Adrenal gland (tissue), 12 donors: ENCODE measurements around the gene AHRR. TPM values are rescaled to one million over a fixed set of nuclear protein-coding genes. Genes with fewer than 3 reads are reported as not detected.
"Not testable (repeated sequence)": the region's sequence is repeated elsewhere in the genome, so short reads cannot be mapped to it uniquely, and the experiment has no call there.

Experiments used
- DNase-seq, 7 donors: peaks; one replicate each; pipeline ENCODE4 v3.0.0-alpha.2; 2019 to 2020
- H3K27ac ChIP-seq, 5 donors: fragments of 200-600 bp; sonication (generic) in 4 of 5; 1 replicate in 3 of 5; 2 replicates in 2 of 5; pipeline versions ENCODE4 v1.5.1 to v1.8.0; 2016 to 2020; ENCODE audit warnings: mild to moderate bottlenecking in 1 of 5
- H3K27me3 ChIP-seq: fragments of 200-600 bp; 2 replicates; pipeline ENCODE4 v1.8.0; 2021
- H3K36me3 ChIP-seq, 2 donors: fragments of 200-600 bp; replicated peaks in 1 of 2; 1 replicate in 1 of 2; 2 replicates in 1 of 2; pipeline versions ENCODE4 v1.5.1 to v1.8.0; 2018 to 2022
- H3K4me1 ChIP-seq, 2 donors: fragments of 200-600 bp; replicated peaks in 1 of 2; 1 replicate in 1 of 2; 2 replicates in 1 of 2; pipeline versions ENCODE4 v1.5.1 to v1.8.0; 2018 to 2021
- H3K4me3 ChIP-seq, 4 donors: fragments of 200-600 bp; sonication (generic) in 3 of 4; one replicate each; pipeline ENCODE4 v1.5.1; 2016 to 2018
- H3K9me3 ChIP-seq, 3 donors: fragments of 200-600 bp; sonication (generic) in 1 of 3; replicated peaks in 1 of 3; 1 replicate in 2 of 3; 2 replicates in 1 of 3; pipeline versions ENCODE4 v1.5.1 to v1.8.0; 2016 to 2021
- CTCF ChIP-seq, 6 experiments: fragments of 450-650 bp in 4 of 6; fragments of 200-600 bp in 2 of 6; sonication (generic) in 1 of 6; IDR thresholded peaks; 1 replicate in 5 of 6; 2 replicates in 1 of 6; pipeline versions ENCODE4 v1.5.1 to v1.8.0; 2016 to 2021; ENCODE audit warnings: antibody characterized with exemption in 6 of 6, mild to moderate bottlenecking in 2 of 6, moderate library complexity in 1 of 6
- POLR2A ChIP-seq, 2 donors: fragments of 450-650 bp; IDR thresholded peaks; one replicate each; pipeline ENCODE4 v1.6.1; 2017; ENCODE audit warnings: antibody characterized with exemption in 2 of 2, mild to moderate bottlenecking in 2 of 2, moderate library complexity in 1 of 2
- WGBS, 4 donors: extraction: QIAGEN DNeasy Blood & Tissue Kit in 2 of 4; methylation state at CpG; one replicate each; pipeline versions ENCODE4 v1.1.5 to v1.1.7; 2013 to 2017; 5-methylcytosine and 5-hydroxymethylcytosine counted together
- intact Hi-C, 2 donors: fragments of 100-400 bp; cut with DNase I; formaldehyde crosslinking; loops; one replicate each; pipeline versions ENCODE4 v1.14.1 to v1.15.0; 2022 to 2023
- polyA plus RNA-seq, 3 donors: library from polyadenylated mRNA; stranded (reverse); fragments of 200-250 nt in 2 of 3; fragments of 350-450 nt in 1 of 3; fragmentation: Illumina TruSeq in 1 of 3; extraction: RNeasy Lipid Tissue Mini Kit (QIAGEN cat#74804) in 1 of 3; gene quantifications; one replicate each; pipeline ENCODE4 v1.2.3, GENCODE V29; 2013 to 2014
- total RNA-seq, 9 donors: library from RNA; depleted of rRNA in 4 of 9; stranded (reverse); fragments of >200 nt in 4 of 9; fragments of 120-200 nt in 1 of 9; fragmentation: NEBNext Ultra II Directional in 1 of 9; extraction: Animal tissue kit (Norgen Biotek cat#: 25700) in 1 of 9; gene quantifications; one replicate each; pipeline versions ENCODE4 v1.1.0 to v1.2.4, GENCODE V29; 2013 to 2023
- donor health status: healthy with polysubstance abuse.
- donor health status: Bipolar disorder and iron deficiency.
- donor health status: DM: yes; HTN: yes; CAD: no.
- donor health status: DM: no; HTN: no; CAD: no.
- donor health status: DM: no; HTN: no; CAD: no.
- donor health status: DM: yes; HTN: yes; CAD: no.

The AHRR gene
- total and polyA plus RNA-seq, 12 donors, result 0.17 to 3.6 (median 0.99) TPM

GRCh38 chr5:414991-415927 is 93.7 kb downstream of the AHRR start:
- TF ChIP-seq POLR2A (IDR thresholded peaks at IDR 0.05), result peak in 1 of 2 donors; percentile 27
- peaks cover 8 to 13% of the 10 kb centered on the region in 2 donors for H3K4me1 ChIP-seq
- peak in 2 of 7 donors; percentile 45 to 87 for DNase-seq
- intact Hi-C loops, H3K4me3 ChIP-seq, H3K9me3 ChIP-seq, H3K27me3 ChIP-seq, H3K36me3 ChIP-seq: not testable (repeated sequence)
- peak overlapping the region in 3 of 5 donors; percentile 61 to 93 (median 61) for H3K27ac ChIP-seq
- 37 to 82% (median 64%) methylated on average over 3 to 42 of the region's 42 CpGs for WGBS, 4 donors

- Histone ChIP-seq H3K4me1 (peaks cover 8 to 13% of the 10 kb centered on the region in 2 donors), H3K27me3 (no peaks in the 10 kb centered on the region), H3K36me3 (no peaks in the 10 kb centered on the region), H3K27ac (peak overlapping the region in 3 of 5 donors; percentile 61 to 93 (median 61)), H3K4me3 (no peak overlapping the region), H3K9me3 (no peaks in the 10 kb centered on the region)
- DNase-seq, result peak in 5 of 7 donors; percentile 54 to 83 (median 62)
- intact Hi-C loops, result no loop called here
- 58 to 83% (median 66%) methylated on average over 8 to 24 of the region's 24 CpGs for WGBS, 4 donors
- TF ChIP-seq CTCF (IDR thresholded peaks at IDR 0.05) (no peak), POLR2A (IDR thresholded peaks at IDR 0.05) (peak in 1 of 2 donors; percentile 24)
Measured at GRCh38 chr5:415928-416635, 94.6 kb downstream of the AHRR start.

GRCh38 chr5:416636-416960 is 95.1 kb downstream of the AHRR start:
- Histone ChIP-seq H3K4me3 (no peak overlapping the region), H3K9me3 (no peaks in the 10 kb centered on the region), H3K36me3 (no peaks in the 10 kb centered on the region), H3K27me3 (no peaks in the 10 kb centered on the region), H3K27ac (peak overlapping the region in 2 of 5 donors; percentile 61 to 93), H3K4me1 (peaks cover 8 to 13% of the 10 kb centered on the region in 2 donors)
- WGBS, 4 donors, result 88 to 99% (median 97%) methylated on average over 6 to 14 of the region's 14 CpGs
- no peak for DNase-seq
- no peak for TF ChIP-seq CTCF (IDR thresholded peaks at IDR 0.05)
- no peak for TF ChIP-seq POLR2A (IDR thresholded peaks at IDR 0.05)
- intact Hi-C loops, result no loop called here

GRCh38 chr5:417301-418161 is 96.0 kb downstream of the AHRR start:
- no peak overlapping the region for H3K4me3 ChIP-seq
- no peak overlapping the region for H3K27ac ChIP-seq
- no peaks in the 10 kb centered on the region for H3K36me3 ChIP-seq
- no peaks in the 10 kb centered on the region for H3K27me3 ChIP-seq
- H3K9me3 ChIP-seq, result no peaks in the 10 kb centered on the region
- WGBS, 4 donors, result 80 to 91% (median 87%) methylated on average over 13 to 14 of the region's 14 CpGs
- intact Hi-C loops, result no loop called here
- TF ChIP-seq POLR2A (IDR thresholded peaks at IDR 0.05), result no peak
- TF ChIP-seq CTCF (IDR thresholded peaks at IDR 0.05), result no peak
- H3K4me1 ChIP-seq, result peaks cover 8 to 13% of the 10 kb centered on the region in 2 donors
- no peak for DNase-seq
